OCI-LY7 (cell line): ENCODE results near the gene ZBTB16.

Experiments used
- CTCF ChIP-seq: fragments of 200-600 bp; sonication (generic); conservative IDR thresholded peaks from 2 replicates; pipeline ENCODE4 v1.5.1; 2014; ENCODE audit warnings: mild to moderate bottlenecking, antibody characterized with exemption, low read length, moderate library complexity, mixed read lengths
- EZH2phosphoT487 ChIP-seq: fragments of 200-600 bp; sonication (generic); IDR thresholded peaks from 2 replicates; pipeline ENCODE4 v1.6.1; 2018; ENCODE audit warnings: low read depth, borderline replicate concordance, mild to moderate bottlenecking, mixed run types, antibody characterized with exemption, low read length, moderate library complexity, mixed read lengths

- TF ChIP-seq CTCF: peak; percentile 60
- no peak for TF ChIP-seq EZH2phosphoT487
Measured at GRCh38 chr11:114027926-114028325, 31.6 kb upstream of the ZBTB16 start.
